HL-60 (cell line): ENCODE measurements around the gene LYVE1.

Source experiments
- DNase-seq, 2 experiments: peaks; one replicate each; pipeline ENCODE4 v3.0.0-alpha.2; 2010 to 2020; ENCODE audit warnings: low read depth in 1 of 2, low spot score in 1 of 2
- H3K27ac ChIP-seq: fragments of 250-450 bp; sonication (Bioruptor Pico); replicated peaks from 2 replicates; pipeline ENCODE4 v1.5.1; 2020; ENCODE audit warnings: mild to moderate bottlenecking, moderate library complexity
- H3K27me3 ChIP-seq: fragments of 250-450 bp; sonication (Bioruptor Pico); 2 replicates; pipeline ENCODE4 v1.5.1; 2021; ENCODE audit warnings: mild to moderate bottlenecking, moderate library complexity; ENCODE audit not compliant: insufficient read depth, poor library complexity, severe bottlenecking
- H3K4me3 ChIP-seq: replicated peaks from 2 replicates; pipeline ENCODE4 v1.5.1; 2011; ENCODE audit warnings: mild to moderate bottlenecking, control low read depth, low read length; ENCODE audit not compliant: insufficient read depth
- CTCF ChIP-seq: IDR thresholded peaks from one replicate; pipeline ENCODE4 v1.5.1; 2011; ENCODE audit warnings: low read length, control low read depth, inconsistent platforms; ENCODE audit not compliant: insufficient read depth
- GABPA ChIP-seq: IDR thresholded peaks from 2 replicates; pipeline ENCODE4 v1.6.1; 2012; ENCODE audit warnings: low read depth
- POLR2AphosphoS5 ChIP-seq: IDR thresholded peaks from 2 replicates; pipeline ENCODE4 v1.6.1; 2012; ENCODE audit warnings: low read depth
- REST ChIP-seq: IDR thresholded peaks from 2 replicates; pipeline ENCODE4 v1.6.1; 2012; ENCODE audit warnings: low read depth; ENCODE audit not compliant: insufficient replicate concordance
- SPI1 ChIP-seq: IDR thresholded peaks from 2 replicates; pipeline ENCODE4 v1.6.1; 2012; ENCODE audit warnings: low read depth, mild to moderate bottlenecking, borderline replicate concordance

LYVE1 gene

GRCh38 chr11:10543782-10544181 lies 24.7 kb downstream of the LYVE1 start:
- H3K27ac ChIP-seq = no peak overlapping the region
- TF ChIP-seq SPI1 (no peak), REST (no peak), GABPA (no peak), CTCF (no peak), POLR2AphosphoS5 (no peak)
- H3K27me3 ChIP-seq = no peaks in the 10 kb centered on the region
- H3K4me3 ChIP-seq = no peak overlapping the region
- DNase-seq = no peak

GRCh38 chr11:10542776-10543175 lies 25.7 kb downstream of the LYVE1 start:
- H3K27me3 ChIP-seq = no peaks in the 10 kb centered on the region
- no peak for DNase-seq
- no peak for TF ChIP-seq GABPA
- TF ChIP-seq POLR2AphosphoS5 = no peak
- TF ChIP-seq CTCF = no peak
- no peak for TF ChIP-seq SPI1
- no peak for TF ChIP-seq REST
- no peak overlapping the region for H3K4me3 ChIP-seq
- H3K27ac ChIP-seq = no peak overlapping the region

- Histone ChIP-seq H3K4me3 (peak overlapping the region; percentile 80), H3K27ac (peak overlapping the region; percentile 87), H3K27me3 (no peaks in the 10 kb centered on the region)
- no peak for DNase-seq
- TF ChIP-seq CTCF = no peak
- TF ChIP-seq GABPA = no peak
- TF ChIP-seq POLR2AphosphoS5 = no peak
- TF ChIP-seq REST = no peak
- TF ChIP-seq SPI1 = no peak
Observed at GRCh38 chr11:10541561-10541930, 26.9 kb downstream of the LYVE1 start.
